ENCODE data around the gene BIRC7. TPM values are rescaled to one million over a fixed set of nuclear protein-coding genes. Genes with fewer than 3 reads are reported as not detected.

The BIRC7 gene
- polyA plus RNA-seq, 1 donor (not counting 4 experiments of a cell fraction or from before 2014, with no cell fraction given): not detected

DNA sequence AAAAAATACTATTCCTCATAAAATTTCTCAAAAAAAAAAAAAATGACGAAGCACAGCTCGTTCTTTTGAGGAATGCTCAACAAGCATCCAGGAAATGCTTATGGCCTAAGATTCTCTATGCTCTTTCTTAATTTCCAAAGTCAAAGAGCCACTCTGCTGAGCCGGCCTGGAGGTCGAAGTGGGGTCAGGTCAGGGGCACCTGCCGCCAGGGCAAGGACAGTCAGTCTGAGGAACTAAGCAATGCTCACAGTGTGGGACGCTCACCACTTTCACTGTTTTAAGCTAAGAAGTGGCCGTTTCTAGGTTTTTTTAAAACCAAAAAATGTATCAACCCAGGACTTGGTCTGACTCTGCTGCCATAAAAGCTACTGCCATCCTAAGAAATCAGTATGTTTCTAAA, 37.1 kb upstream of the BIRC7 start:
- Histone ChIP-seq H3K9me3 (ENCODE audit: control insufficient read depth, low read depth, low read length) (no peaks in the 10 kb centered on the region), H3K9ac (ENCODE audit: control insufficient read depth, extremely low read depth, insufficient read depth, low read length) (no peak overlapping the region), H3K9me1 (ENCODE audit: control insufficient read depth, extremely low read depth, insufficient read depth, low read length) (no peaks in the 10 kb centered on the region), H3K4me2 (ENCODE audit: control insufficient read depth, extremely low read depth, insufficient read depth, low read depth, low read length) (no peak overlapping the region), H3K27me3 (ENCODE audit: control insufficient read depth, extremely low read depth, insufficient read depth, low read length) (no peaks in the 10 kb centered on the region), H2AFZ (ENCODE audit: control insufficient read depth, low read length) (no peak overlapping the region), H3K36me3 (ENCODE audit: control insufficient read depth in 2 of 2, extremely low read depth in 1 of 2, insufficient read depth in 2 of 2, low read length in 2 of 2) (peaks cover 26 to 35% of the 10 kb centered on the region in 2 experiments), H3K4me1 (ENCODE audit: control insufficient read depth, extremely low read depth, insufficient read depth, low read length) (no peaks in the 10 kb centered on the region), H4K20me1 (ENCODE audit: control insufficient read depth, extremely low read depth, insufficient read depth, low read length) (peaks cover 43% of the 10 kb centered on the region), H3K4me3 (ENCODE audit: control insufficient read depth in 2 of 3, extremely low read depth in 1 of 3, insufficient read depth in 2 of 3, low read depth in 1 of 3, low read length in 3 of 3) (no peak overlapping the region), H3K79me2 (ENCODE audit: control insufficient read depth, insufficient read depth, low read length) (peaks cover 69% of the 10 kb centered on the region), H3K27ac (ENCODE audit: control insufficient read depth, insufficient read depth, low read length) (no peak overlapping the region)
- DNase-seq (ENCODE audit: low read depth, low spot score): no peak
- TF ChIP-seq, protein P1, sequence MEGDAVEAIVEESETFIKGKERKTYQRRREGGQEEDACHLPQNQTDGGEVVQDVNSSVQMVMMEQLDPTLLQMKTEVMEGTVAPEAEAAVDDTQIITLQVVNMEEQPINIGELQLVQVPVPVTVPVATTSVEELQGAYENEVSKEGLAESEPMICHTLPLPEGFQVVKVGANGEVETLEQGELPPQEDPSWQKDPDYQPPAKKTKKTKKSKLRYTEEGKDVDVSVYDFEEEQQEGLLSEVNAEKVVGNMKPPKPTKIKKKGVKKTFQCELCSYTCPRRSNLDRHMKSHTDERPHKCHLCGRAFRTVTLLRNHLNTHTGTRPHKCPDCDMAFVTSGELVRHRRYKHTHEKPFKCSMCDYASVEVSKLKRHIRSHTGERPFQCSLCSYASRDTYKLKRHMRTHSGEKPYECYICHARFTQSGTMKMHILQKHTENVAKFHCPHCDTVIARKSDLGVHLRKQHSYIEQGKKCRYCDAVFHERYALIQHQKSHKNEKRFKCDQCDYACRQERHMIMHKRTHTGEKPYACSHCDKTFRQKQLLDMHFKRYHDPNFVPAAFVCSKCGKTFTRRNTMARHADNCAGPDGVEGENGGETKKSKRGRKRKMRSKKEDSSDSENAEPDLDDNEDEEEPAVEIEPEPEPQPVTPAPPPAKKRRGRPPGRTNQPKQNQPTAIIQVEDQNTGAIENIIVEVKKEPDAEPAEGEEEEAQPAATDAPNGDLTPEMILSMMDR (optimal IDR thresholded peaks at IDR 0.05 in 1 of 3, IDR thresholded peaks at IDR 0.05 in 1 of 3, conservative IDR thresholded peaks at IDR 0.05 in 1 of 3; ENCODE audit: extremely low read depth in 1 of 3, insufficient read depth in 2 of 3, low read length in 3 of 3): no peak
- TF ChIP-seq EZH2 (IDR thresholded peaks at IDR 0.05; ENCODE audit: low read length): no peak
- dilution Hi-C loops (cut with MboI; ENCODE audit: extremely low pct_ligation_motif_present, low sequenced_read_pairs): no loop called here
- FAIRE-seq: no peak

GRCh38 chr20:63202021-63202420, 33.7 kb upstream of the BIRC7 start:
- H3K9me3 ChIP-seq (ENCODE audit: control insufficient read depth, low read depth, low read length): no peaks in the 10 kb centered on the region
- dilution Hi-C loops (cut with MboI; ENCODE audit: extremely low pct_ligation_motif_present, low sequenced_read_pairs): no loop called here
- H3K4me3 ChIP-seq (ENCODE audit: control insufficient read depth in 2 of 3, extremely low read depth in 1 of 3, insufficient read depth in 2 of 3, low read depth in 1 of 3, low read length in 3 of 3): no peak overlapping the region
- DNase-seq (ENCODE audit: low read depth, low spot score): no peak
- H3K79me2 ChIP-seq (ENCODE audit: control insufficient read depth, insufficient read depth, low read length): peaks cover 97% of the 10 kb centered on the region
- no peaks in the 10 kb centered on the region for H3K4me1 ChIP-seq (ENCODE audit: control insufficient read depth, extremely low read depth, insufficient read depth, low read length)
- H3K4me2 ChIP-seq (ENCODE audit: control insufficient read depth, extremely low read depth, insufficient read depth, low read depth, low read length): no peak overlapping the region
- peaks cover 36 to 38% of the 10 kb centered on the region in 2 experiments for H3K36me3 ChIP-seq (ENCODE audit: control insufficient read depth in 2 of 2, extremely low read depth in 1 of 2, insufficient read depth in 2 of 2, low read length in 2 of 2)
- no peaks in the 10 kb centered on the region for H3K27me3 ChIP-seq (ENCODE audit: control insufficient read depth, extremely low read depth, insufficient read depth, low read length)
- no peak overlapping the region for H2AFZ ChIP-seq (ENCODE audit: control insufficient read depth, low read length)
- no peak overlapping the region for H3K9ac ChIP-seq (ENCODE audit: control insufficient read depth, extremely low read depth, insufficient read depth, low read length)
- H3K27ac ChIP-seq (ENCODE audit: control insufficient read depth, insufficient read depth, low read length): no peak overlapping the region
- H4K20me1 ChIP-seq (ENCODE audit: control insufficient read depth, extremely low read depth, insufficient read depth, low read length): peaks cover 65% of the 10 kb centered on the region
- TF ChIP-seq, protein P1 (optimal IDR thresholded peaks at IDR 0.05 in 1 of 3, IDR thresholded peaks at IDR 0.05 in 1 of 3, conservative IDR thresholded peaks at IDR 0.05 in 1 of 3; ENCODE audit: extremely low read depth in 1 of 3, insufficient read depth in 2 of 3, low read length in 3 of 3): no peak
- TF ChIP-seq EZH2 (IDR thresholded peaks at IDR 0.05; ENCODE audit: low read length): no peak
- FAIRE-seq: no peak
- no peaks in the 10 kb centered on the region for H3K9me1 ChIP-seq (ENCODE audit: control insufficient read depth, extremely low read depth, insufficient read depth, low read length)
